ENCODE results near the gene NKAIN4.

DNA sequence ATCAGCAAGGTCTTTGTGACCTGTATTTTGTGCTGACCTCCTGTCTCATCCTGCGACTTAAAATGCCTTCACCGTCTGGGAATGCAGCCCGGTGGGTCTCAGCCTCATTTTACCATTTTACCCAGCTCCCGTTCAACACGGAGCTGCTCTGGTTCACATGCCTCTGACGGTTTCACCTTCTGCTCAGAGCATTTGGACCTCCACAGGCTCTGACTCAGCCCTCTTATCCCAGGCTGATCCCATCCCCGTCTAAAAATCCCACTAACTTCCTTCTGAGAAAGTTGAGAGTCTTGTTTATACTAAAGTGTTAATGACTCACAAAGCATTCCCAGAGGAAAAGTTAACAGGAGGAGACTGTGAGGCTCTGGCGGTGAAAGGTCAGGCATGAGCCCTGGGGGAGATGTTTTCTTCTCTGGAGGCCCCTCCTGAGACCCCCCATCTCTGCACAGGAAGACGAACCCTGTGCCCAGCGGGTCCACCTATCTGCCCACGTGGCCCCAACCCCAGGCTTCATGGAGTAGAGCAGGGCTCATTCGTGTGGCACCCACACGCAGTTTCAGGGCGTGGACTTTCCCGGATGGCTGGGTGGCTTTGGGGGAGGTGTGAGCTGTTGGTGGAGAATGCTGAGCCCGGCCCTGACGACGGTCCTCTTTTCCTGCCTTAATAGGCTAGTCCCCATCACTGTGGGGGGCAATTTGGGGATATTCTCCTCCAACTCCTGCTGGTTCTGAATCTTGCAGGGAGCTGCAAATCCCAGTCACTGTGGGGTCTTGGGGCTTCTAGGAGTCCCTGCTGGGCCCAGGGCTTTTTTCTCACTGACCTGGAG lies 21.8 kb downstream of the NKAIN4 start:
- no peak for TF ChIP-seq TEAD4 (IDR thresholded peaks at IDR 0.05)
- TF ChIP-seq CREB1 (IDR thresholded peaks at IDR 0.05; ENCODE audit: low read depth) = no peak
- no peak for TF ChIP-seq FOXM1 (IDR thresholded peaks at IDR 0.05; ENCODE audit: borderline replicate concordance, low read depth)
- no peak for TF ChIP-seq TAF1 (IDR thresholded peaks at IDR 0.05; ENCODE audit: low read depth)
- TF ChIP-seq, protein P1, sequence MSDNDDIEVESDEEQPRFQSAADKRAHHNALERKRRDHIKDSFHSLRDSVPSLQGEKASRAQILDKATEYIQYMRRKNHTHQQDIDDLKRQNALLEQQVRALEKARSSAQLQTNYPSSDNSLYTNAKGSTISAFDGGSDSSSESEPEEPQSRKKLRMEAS (IDR thresholded peaks at IDR 0.05) = no peak
- no peak for TF ChIP-seq YY1 (IDR thresholded peaks at IDR 0.05; ENCODE audit: low read depth)
- TF ChIP-seq, protein P2, sequence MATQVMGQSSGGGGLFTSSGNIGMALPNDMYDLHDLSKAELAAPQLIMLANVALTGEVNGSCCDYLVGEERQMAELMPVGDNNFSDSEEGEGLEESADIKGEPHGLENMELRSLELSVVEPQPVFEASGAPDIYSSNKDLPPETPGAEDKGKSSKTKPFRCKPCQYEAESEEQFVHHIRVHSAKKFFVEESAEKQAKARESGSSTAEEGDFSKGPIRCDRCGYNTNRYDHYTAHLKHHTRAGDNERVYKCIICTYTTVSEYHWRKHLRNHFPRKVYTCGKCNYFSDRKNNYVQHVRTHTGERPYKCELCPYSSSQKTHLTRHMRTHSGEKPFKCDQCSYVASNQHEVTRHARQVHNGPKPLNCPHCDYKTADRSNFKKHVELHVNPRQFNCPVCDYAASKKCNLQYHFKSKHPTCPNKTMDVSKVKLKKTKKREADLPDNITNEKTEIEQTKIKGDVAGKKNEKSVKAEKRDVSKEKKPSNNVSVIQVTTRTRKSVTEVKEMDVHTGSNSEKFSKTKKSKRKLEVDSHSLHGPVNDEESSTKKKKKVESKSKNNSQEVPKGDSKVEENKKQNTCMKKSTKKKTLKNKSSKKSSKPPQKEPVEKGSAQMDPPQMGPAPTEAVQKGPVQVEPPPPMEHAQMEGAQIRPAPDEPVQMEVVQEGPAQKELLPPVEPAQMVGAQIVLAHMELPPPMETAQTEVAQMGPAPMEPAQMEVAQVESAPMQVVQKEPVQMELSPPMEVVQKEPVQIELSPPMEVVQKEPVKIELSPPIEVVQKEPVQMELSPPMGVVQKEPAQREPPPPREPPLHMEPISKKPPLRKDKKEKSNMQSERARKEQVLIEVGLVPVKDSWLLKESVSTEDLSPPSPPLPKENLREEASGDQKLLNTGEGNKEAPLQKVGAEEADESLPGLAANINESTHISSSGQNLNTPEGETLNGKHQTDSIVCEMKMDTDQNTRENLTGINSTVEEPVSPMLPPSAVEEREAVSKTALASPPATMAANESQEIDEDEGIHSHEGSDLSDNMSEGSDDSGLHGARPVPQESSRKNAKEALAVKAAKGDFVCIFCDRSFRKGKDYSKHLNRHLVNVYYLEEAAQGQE (IDR thresholded peaks at IDR 0.05; ENCODE audit: low read depth) = no peak
- TF ChIP-seq NFIC (IDR thresholded peaks at IDR 0.05) = no peak
- no peak for TF ChIP-seq TCF12 (IDR thresholded peaks at IDR 0.05; ENCODE audit: low read depth)
- no peak for TF ChIP-seq CEBPB (IDR thresholded peaks at IDR 0.05)
- no peak for TF ChIP-seq EP300 (IDR thresholded peaks at IDR 0.05; ENCODE audit: borderline replicate concordance)
- no peak for TF ChIP-seq ZBTB7A (IDR thresholded peaks at IDR 0.05; ENCODE audit: low read depth)
